Thoracic aorta (tissue), 2 donors: ENCODE data around the gene LRRC72. TPM values are rescaled to one million over a fixed set of nuclear protein-coding genes. Genes with fewer than 3 reads are reported as not detected.

ENCODE experiments used
- ATAC-seq: fragments of 150-250 bp; one replicate; pipeline ENCODE4 v1.8.0; 2017; ENCODE audit warnings: low read depth; ENCODE audit not compliant: insufficient number of reproducible peaks, low FRiP score
- DNase-seq: peaks from one replicate; pipeline ENCODE4 v3.0.0-alpha.2; 2020; ENCODE audit warnings: low spot score
- H3K27ac ChIP-seq, 2 donors: fragments of 200-600 bp; sonication (generic); 1 replicate in 1 of 2; 2 replicates in 1 of 2; pipeline ENCODE4 v1.5.1; 2016; ENCODE audit warnings: mild to moderate bottlenecking in 2 of 2, moderate library complexity in 2 of 2
- H3K27me3 ChIP-seq: fragments of 200-600 bp; sonication (generic); replicated peaks from 2 replicates; pipeline ENCODE4 v1.6.0; 2016; ENCODE audit warnings: mild to moderate bottlenecking; ENCODE audit not compliant: insufficient read depth
- H3K36me3 ChIP-seq: fragments of 200-600 bp; sonication (generic); one replicate; pipeline ENCODE4 v1.5.1; 2016
- H3K4me1 ChIP-seq, 2 donors: fragments of 200-600 bp; sonication (generic); 1 replicate in 1 of 2; 2 replicates in 1 of 2; pipeline versions ENCODE4 v1.5.1 to v1.6.0; 2016; ENCODE audit warnings: low read depth in 2 of 2, mild to moderate bottlenecking in 1 of 2; ENCODE audit not compliant: control insufficient read depth in 1 of 2
- H3K4me3 ChIP-seq: fragments of 200-600 bp; sonication (generic); 2 replicates; pipeline ENCODE4 v1.5.1; 2016; ENCODE audit warnings: mild to moderate bottlenecking
- H3K9me3 ChIP-seq: fragments of 200-600 bp; sonication (generic); 2 replicates; pipeline ENCODE4 v1.5.1; 2016
- CTCF ChIP-seq: fragments of 200-600 bp; sonication (generic); IDR thresholded peaks from one replicate; pipeline ENCODE4 v1.5.1; 2019; ENCODE audit warnings: antibody characterized with exemption
- total RNA-seq, 2 donors: library from RNA; depleted of rRNA; stranded (reverse); fragments of >200 nt; gene quantifications; one replicate each; pipeline versions ENCODE4 v1.1.0 to v1.2.3, GENCODE V29; 2016

Gene LRRC72
- total RNA-seq, 2 donors from 2014 or later: not detected

GRCh38 chr7:16627236-16627635 is 100.6 kb downstream of the LRRC72 start:
- no peak overlapping the region for H3K27ac ChIP-seq
- no peaks in the 10 kb centered on the region for H3K27me3 ChIP-seq
- DNase-seq (no peak), ATAC-seq (no peak)
- H3K4me3 ChIP-seq: no peak overlapping the region
- TF ChIP-seq CTCF: no peak
- H3K36me3 ChIP-seq: peaks cover 7% of the 10 kb centered on the region
- no peaks in the 10 kb centered on the region for H3K9me3 ChIP-seq
- H3K4me1 ChIP-seq: no peaks in the 10 kb centered on the region

- Histone ChIP-seq H3K4me3 (no peak overlapping the region), H3K36me3 (peaks cover 4% of the 10 kb centered on the region), H3K27ac (no peak overlapping the region), H3K9me3 (no peaks in the 10 kb centered on the region), H3K27me3 (no peaks in the 10 kb centered on the region), H3K4me1 (peaks cover 5 to 8% of the 10 kb centered on the region in 2 donors)
- DNase-seq (no peak), ATAC-seq (no peak)
- no peak for TF ChIP-seq CTCF
Measured at GRCh38 chr7:16630654-16631053, 104.0 kb downstream of the LRRC72 start.

Other genes with a start within 250 kb of the LRRC72 start
- gene CRPPA, start 105.3 kb upstream of the LRRC72 start, total RNA-seq: 1 to 10 TPM; 1.4 to 2.1 TPM
- gene SOSTDC1, start 61.1 kb upstream of the LRRC72 start, total RNA-seq: under 1 TPM in 1 of 2 donors, not detected in 1; 0.63 TPM
- gene ANKMY2, start 118.9 kb downstream of the LRRC72 start, total RNA-seq: 10 to 100 TPM in 1 of 2 donors, 1 to 10 TPM in 1; 9.1 to 10.2 TPM
- gene BZW2, start 119.4 kb downstream of the LRRC72 start, total RNA-seq: 10 to 100 TPM; 19.5 to 40.9 TPM
- gene TSPAN13, start 226.9 kb downstream of the LRRC72 start, total RNA-seq: 1 to 10 TPM; 1.5 to 6.4 TPM